GM23338 (cell line): ENCODE results near the gene TMPRSS3. TPM values are rescaled to one million over a fixed set of nuclear protein-coding genes. Genes with fewer than 3 reads are reported as not detected.

Experiments
- ATAC-seq: fragments of 200-7000 bp; cut with Tn5 transposase; 3 replicates; pipeline ENCODE4 v1.9.1; 2020
- DNase-seq: peaks from one replicate; pipeline ENCODE4 v3.0.0-alpha.2; 2015; ENCODE audit warnings: low spot score
- H2AFZ ChIP-seq: fragments of 200-600 bp; sonication (generic); 2 replicates; pipeline ENCODE4 v1.8.0; 2016; ENCODE audit warnings: antibody characterized with exemption, mild to moderate bottlenecking, moderate library complexity
- H3F3A ChIP-seq: fragments of 200-600 bp; sonication (generic); replicated peaks from 2 replicates; pipeline ENCODE4 v1.8.0; 2017; ENCODE audit warnings: antibody characterized with exemption, mixed run types, low read depth
- H3K27ac ChIP-seq: fragments of 200-600 bp; sonication (generic); 2 replicates; pipeline ENCODE4 v1.6.1; 2016; ENCODE audit warnings: low read depth
- H3K27me3 ChIP-seq: fragments of 200-600 bp; sonication (generic); 2 replicates; pipeline ENCODE4 v1.8.0; 2016; ENCODE audit warnings: mild to moderate bottlenecking, mixed run types, moderate library complexity; ENCODE audit not compliant: insufficient read depth
- H3K36me3 ChIP-seq: fragments of 200-600 bp; sonication (generic); 2 replicates; pipeline ENCODE4 v1.8.0; 2016; ENCODE audit warnings: mild to moderate bottlenecking; ENCODE audit not compliant: insufficient read depth
- H3K4me1 ChIP-seq: fragments of 200-600 bp; sonication (generic); 2 replicates; pipeline ENCODE4 v1.8.0; 2016; ENCODE audit warnings: mild to moderate bottlenecking, moderate library complexity; ENCODE audit not compliant: insufficient read depth
- H3K4me2 ChIP-seq: fragments of 200-600 bp; sonication (generic); 2 replicates; pipeline ENCODE4 v1.7.1; 2017; ENCODE audit warnings: mixed run types
- H3K4me3 ChIP-seq: fragments of 200-600 bp; sonication (generic); 2 replicates; pipeline ENCODE4 v1.6.1; 2016; ENCODE audit warnings: mixed run types
- H3K79me2 ChIP-seq: fragments of 200-600 bp; sonication (generic); replicated peaks from 2 replicates; pipeline ENCODE4 v1.8.0; 2017; ENCODE audit warnings: mild to moderate bottlenecking; ENCODE audit not compliant: insufficient read depth
- H3K9me2 ChIP-seq: fragments of 200-600 bp; sonication (generic); 2 replicates; pipeline ENCODE4 v1.8.0; 2017; ENCODE audit not compliant: insufficient read depth
- H4K20me1 ChIP-seq: fragments of 200-600 bp; sonication (generic); replicated peaks from 2 replicates; pipeline ENCODE4 v1.8.0; 2017; ENCODE audit warnings: mild to moderate bottlenecking; ENCODE audit not compliant: insufficient read depth
- H3K27ac Mint-ChIP-seq: 2 replicates; pipeline ENCODE4 v1.8.0; 2020; ENCODE audit warnings: inconsistent platforms, mild to moderate bottlenecking, moderate library complexity, mixed read lengths
- H3K27me3 Mint-ChIP-seq: 3 replicates; pipeline ENCODE4 v1.8.0; 2022; ENCODE audit warnings: low read depth, mild to moderate bottlenecking, moderate library complexity, mixed read lengths, inconsistent platforms; ENCODE audit not compliant: insufficient read depth, poor library complexity
- H3K36me3 Mint-ChIP-seq: 3 replicates; pipeline ENCODE4 v1.8.0; 2021; ENCODE audit warnings: low read depth, mild to moderate bottlenecking, inconsistent platforms, moderate library complexity, mixed read lengths
- H3K4me1 Mint-ChIP-seq: 3 replicates; pipeline ENCODE4 v1.8.0; 2020; ENCODE audit warnings: mild to moderate bottlenecking, inconsistent platforms, mixed read lengths
- H3K4me3 Mint-ChIP-seq: 3 replicates; pipeline ENCODE4 v1.8.0; 2021; ENCODE audit warnings: moderate library complexity, mild to moderate bottlenecking, inconsistent platforms, mixed read lengths
- H3K9me3 Mint-ChIP-seq: 3 replicates; pipeline ENCODE4 v1.8.0; 2020; ENCODE audit warnings: moderate library complexity, mild to moderate bottlenecking, inconsistent platforms, mixed read lengths
- CREB1 ChIP-seq: fragments of 250-450 bp; sonication (Bioruptor Pico); IDR thresholded peaks from 2 replicates; pipeline ENCODE4 v1.5.0; 2020; ENCODE audit warnings: low read depth, mild to moderate bottlenecking, moderate library complexity
- EZH2 ChIP-seq: fragments of 200-600 bp; sonication (generic); IDR thresholded peaks from one replicate; pipeline ENCODE4 v1.8.0; 2017; ENCODE audit warnings: antibody characterized with exemption, mild to moderate bottlenecking, low read depth; ENCODE audit not compliant: unreplicated experiment
- EZH2phosphoT487 ChIP-seq: fragments of 200-600 bp; sonication (generic); IDR thresholded peaks from one replicate; pipeline ENCODE4 v1.8.1; 2018; ENCODE audit warnings: antibody characterized with exemption; ENCODE audit not compliant: unreplicated experiment
- JUNB ChIP-seq: IDR thresholded peaks from one replicate; pipeline ENCODE4 v1.6.1; 2016; ENCODE audit warnings: antibody characterized with exemption; ENCODE audit not compliant: unreplicated experiment
- NANOG ChIP-seq: IDR thresholded peaks from 2 replicates; pipeline ENCODE4 v1.6.1; 2016; ENCODE audit warnings: antibody characterized with exemption, borderline replicate concordance
- POLR2AphosphoS5 ChIP-seq: IDR thresholded peaks from 2 replicates; pipeline ENCODE4 v1.6.1; 2016; ENCODE audit warnings: antibody characterized with exemption, low read depth
- STAT1 ChIP-seq: IDR thresholded peaks from one replicate; pipeline ENCODE4 v1.6.1; 2016; ENCODE audit warnings: antibody characterized with exemption; ENCODE audit not compliant: unreplicated experiment
- ZNF114 ChIP-seq: fragments of 250-450 bp; sonication (Bioruptor Pico); IDR thresholded peaks from 2 replicates; pipeline ENCODE4 v1.5.0; 2020; ENCODE audit warnings: mild to moderate bottlenecking, moderate library complexity
- ZNF331 ChIP-seq: fragments of 250-450 bp; sonication (Bioruptor Pico); IDR thresholded peaks from 2 replicates; pipeline ENCODE4 v1.5.0; 2020; ENCODE audit warnings: low read depth, mild to moderate bottlenecking, moderate library complexity
- polyA plus RNA-seq: library from polyadenylated mRNA; unstranded; fragments of >200 nt; fragmentation: Nextera tagmentation; extraction: Ambion mirVana; gene quantifications from 2 replicates; pipeline ENCODE4 v1.2.1, GENCODE V29; 2016
- total RNA-seq: library from RNA; depleted of rRNA; stranded (reverse); fragments of >200 nt; shearing (Covaris generic); gene quantifications from 2 replicates; pipeline ENCODE4 v1.2.3, GENCODE V29; 2014
- TF ChIP-seq, protein P1 (sequence below), 2 experiments: fragments of 200-600 bp in 1 of 2; sonication (generic) in 1 of 2; conservative IDR thresholded peaks; 2 replicates each; pipeline versions ENCODE4 v1.5.1 to v1.6.1; 2016 to 2017; ENCODE audit warnings: antibody characterized with exemption in 2 of 2, low read depth in 2 of 2, mild to moderate bottlenecking in 2 of 2, moderate library complexity in 1 of 2
- TF ChIP-seq, protein P2 (sequence below): fragments of 250-450 bp; sonication (Bioruptor Pico); IDR thresholded peaks from 2 replicates; pipeline ENCODE4 v1.5.0; 2020; ENCODE audit warnings: mild to moderate bottlenecking, moderate library complexity

TMPRSS3 gene
- total and polyA plus RNA-seq, 2 experiments from 2014 or later, result 0.17 TPM; not detected in 1

DNA sequence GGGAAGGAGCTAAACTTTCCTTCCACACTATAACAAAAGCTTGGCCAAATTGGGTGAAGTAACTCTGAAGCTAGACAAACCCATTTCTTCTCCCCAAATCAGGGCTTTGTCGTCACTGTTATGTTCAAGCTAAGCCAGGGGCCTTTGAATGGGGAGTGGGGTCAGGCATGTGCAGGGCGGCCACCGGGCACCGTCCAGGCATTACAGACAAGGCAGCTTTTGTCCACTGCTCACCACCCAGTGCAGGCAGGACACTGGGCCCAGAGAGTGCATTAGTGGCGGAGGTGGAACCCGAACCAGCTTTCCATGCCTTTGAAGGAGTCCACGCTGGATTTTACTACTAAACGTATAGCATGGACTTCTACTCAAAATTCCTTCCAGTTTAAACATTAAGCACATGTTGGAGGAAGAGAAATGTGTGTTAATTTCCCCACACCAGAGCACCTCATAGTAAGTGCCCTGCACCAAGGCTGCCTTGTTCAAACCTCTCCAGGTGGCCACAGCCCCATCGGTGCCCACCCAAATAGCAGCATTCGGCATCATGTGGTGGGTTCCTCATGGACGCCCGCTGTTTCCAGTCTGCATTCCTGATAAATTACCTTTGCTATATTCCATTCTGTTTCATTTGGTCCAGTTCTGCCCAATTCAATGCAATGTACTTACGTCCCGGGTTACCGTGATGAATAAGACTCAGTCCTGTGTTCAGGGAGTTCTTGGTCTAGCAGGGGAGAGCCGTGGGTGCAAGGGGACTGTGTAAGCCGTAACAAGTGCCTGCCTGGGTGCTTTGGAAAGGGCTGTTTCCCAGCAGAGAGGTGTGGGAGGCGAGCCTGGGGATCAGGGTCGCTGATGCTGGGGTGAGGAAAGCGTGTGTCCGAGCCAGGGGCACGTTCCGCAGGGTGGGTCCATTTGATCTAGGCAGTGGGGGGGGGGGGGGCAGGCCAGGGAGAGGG, 9.5 kb upstream of the TMPRSS3 start:
- Histone ChIP-seq H3K4me1 (no peaks in the 10 kb centered on the region), H4K20me1 (no peaks in the 10 kb centered on the region), H3K4me2 (no peak overlapping the region), H3K36me3 (no peaks in the 10 kb centered on the region), H2AFZ (no peak overlapping the region), H3K79me2 (no peaks in the 10 kb centered on the region), H3K27me3 (no peaks in the 10 kb centered on the region), H3F3A (no peaks in the 10 kb centered on the region), H3K27ac (no peak overlapping the region), H3K4me3 (no peak overlapping the region), H3K9me2 (0 out of 2 replicates have a peak, but pooled peaks cover 2% of the 10 kb centered on the region)
- TF ChIP-seq EZH2 (no peak), ZNF114 (CRISPR knock-in tag) (no peak), NANOG (no peak), EZH2phosphoT487 (no peak), STAT1 (no peak), JUNB (no peak)
- TF ChIP-seq, protein P1, sequence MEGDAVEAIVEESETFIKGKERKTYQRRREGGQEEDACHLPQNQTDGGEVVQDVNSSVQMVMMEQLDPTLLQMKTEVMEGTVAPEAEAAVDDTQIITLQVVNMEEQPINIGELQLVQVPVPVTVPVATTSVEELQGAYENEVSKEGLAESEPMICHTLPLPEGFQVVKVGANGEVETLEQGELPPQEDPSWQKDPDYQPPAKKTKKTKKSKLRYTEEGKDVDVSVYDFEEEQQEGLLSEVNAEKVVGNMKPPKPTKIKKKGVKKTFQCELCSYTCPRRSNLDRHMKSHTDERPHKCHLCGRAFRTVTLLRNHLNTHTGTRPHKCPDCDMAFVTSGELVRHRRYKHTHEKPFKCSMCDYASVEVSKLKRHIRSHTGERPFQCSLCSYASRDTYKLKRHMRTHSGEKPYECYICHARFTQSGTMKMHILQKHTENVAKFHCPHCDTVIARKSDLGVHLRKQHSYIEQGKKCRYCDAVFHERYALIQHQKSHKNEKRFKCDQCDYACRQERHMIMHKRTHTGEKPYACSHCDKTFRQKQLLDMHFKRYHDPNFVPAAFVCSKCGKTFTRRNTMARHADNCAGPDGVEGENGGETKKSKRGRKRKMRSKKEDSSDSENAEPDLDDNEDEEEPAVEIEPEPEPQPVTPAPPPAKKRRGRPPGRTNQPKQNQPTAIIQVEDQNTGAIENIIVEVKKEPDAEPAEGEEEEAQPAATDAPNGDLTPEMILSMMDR (conservative IDR thresholded peaks at IDR 0.05; ENCODE audit: low read depth in 2 of 2), result no peak
- ATAC-seq, result no peak
- Mint-ChIP-seq H3K27ac (no peak overlapping the region), H3K4me3 (no peak overlapping the region), H3K27me3 (peaks cover 1% of the 10 kb centered on the region), H3K9me3 (peaks cover 5% of the 10 kb centered on the region; the same call in 1 of the 3 replicates), H3K36me3 (no peaks in the 10 kb centered on the region; the same call in 1 of the 3 replicates), H3K4me1 (peaks cover 7% of the 10 kb centered on the region; the same call in 2 of the 3 replicates)
- no peak for DNase-seq

DNA sequence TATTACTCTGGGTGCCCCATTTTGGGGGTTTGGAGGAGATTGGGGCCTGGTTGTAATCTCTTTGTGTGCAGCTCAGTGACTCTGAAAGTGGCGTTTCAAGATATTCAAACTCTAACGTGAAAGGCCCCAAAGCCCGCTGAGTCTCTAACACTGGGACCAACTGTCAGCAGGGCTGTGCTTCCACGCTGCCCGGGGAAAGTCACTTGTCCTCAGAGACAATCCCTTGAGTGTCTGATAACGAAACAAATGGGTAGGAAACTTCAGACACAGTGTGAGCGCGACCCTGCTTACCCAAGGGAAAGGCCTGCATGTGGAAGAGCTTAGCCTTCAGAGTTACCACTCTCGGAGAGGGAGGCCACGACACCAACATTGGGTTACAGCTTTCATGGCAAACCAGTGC, 8.7 kb upstream of the TMPRSS3 start:
- Histone ChIP-seq H3K79me2 (no peaks in the 10 kb centered on the region), H2AFZ (no peak overlapping the region), H3K4me3 (no peak overlapping the region), H3K9me2 (0 out of 2 replicates have a peak, but pooled peaks cover 3% of the 10 kb centered on the region), H3K27me3 (no peaks in the 10 kb centered on the region), H3F3A (no peaks in the 10 kb centered on the region), H4K20me1 (no peaks in the 10 kb centered on the region), H3K27ac (no peak overlapping the region), H3K36me3 (no peaks in the 10 kb centered on the region), H3K4me2 (no peak overlapping the region), H3K4me1 (no peaks in the 10 kb centered on the region)
- H3K27me3 Mint-ChIP-seq, result peaks cover 1% of the 10 kb centered on the region
- DNase-seq (no peak), ATAC-seq (no peak)
- H3K4me3 Mint-ChIP-seq, result no peak overlapping the region
- no peak overlapping the region; the same call in 1 of the 2 replicates for H3K27ac Mint-ChIP-seq
- peaks cover 5% of the 10 kb centered on the region; the same call in 1 of the 3 replicates for H3K9me3 Mint-ChIP-seq
- H3K36me3 Mint-ChIP-seq, result no peaks in the 10 kb centered on the region; the same call in 1 of the 3 replicates
- peaks cover 2% of the 10 kb centered on the region; the same call in 1 of the 3 replicates for H3K4me1 Mint-ChIP-seq
- no peak for TF ChIP-seq EZH2phosphoT487
- TF ChIP-seq JUNB, result no peak
- TF ChIP-seq ZNF331 (CRISPR knock-in tag), result no peak
- no peak for TF ChIP-seq NANOG
- no peak for TF ChIP-seq EZH2
- TF ChIP-seq STAT1, result no peak
- TF ChIP-seq CREB1 (CRISPR knock-in tag), result no peak
- TF ChIP-seq POLR2AphosphoS5, result no peak
- TF ChIP-seq, protein P2, sequence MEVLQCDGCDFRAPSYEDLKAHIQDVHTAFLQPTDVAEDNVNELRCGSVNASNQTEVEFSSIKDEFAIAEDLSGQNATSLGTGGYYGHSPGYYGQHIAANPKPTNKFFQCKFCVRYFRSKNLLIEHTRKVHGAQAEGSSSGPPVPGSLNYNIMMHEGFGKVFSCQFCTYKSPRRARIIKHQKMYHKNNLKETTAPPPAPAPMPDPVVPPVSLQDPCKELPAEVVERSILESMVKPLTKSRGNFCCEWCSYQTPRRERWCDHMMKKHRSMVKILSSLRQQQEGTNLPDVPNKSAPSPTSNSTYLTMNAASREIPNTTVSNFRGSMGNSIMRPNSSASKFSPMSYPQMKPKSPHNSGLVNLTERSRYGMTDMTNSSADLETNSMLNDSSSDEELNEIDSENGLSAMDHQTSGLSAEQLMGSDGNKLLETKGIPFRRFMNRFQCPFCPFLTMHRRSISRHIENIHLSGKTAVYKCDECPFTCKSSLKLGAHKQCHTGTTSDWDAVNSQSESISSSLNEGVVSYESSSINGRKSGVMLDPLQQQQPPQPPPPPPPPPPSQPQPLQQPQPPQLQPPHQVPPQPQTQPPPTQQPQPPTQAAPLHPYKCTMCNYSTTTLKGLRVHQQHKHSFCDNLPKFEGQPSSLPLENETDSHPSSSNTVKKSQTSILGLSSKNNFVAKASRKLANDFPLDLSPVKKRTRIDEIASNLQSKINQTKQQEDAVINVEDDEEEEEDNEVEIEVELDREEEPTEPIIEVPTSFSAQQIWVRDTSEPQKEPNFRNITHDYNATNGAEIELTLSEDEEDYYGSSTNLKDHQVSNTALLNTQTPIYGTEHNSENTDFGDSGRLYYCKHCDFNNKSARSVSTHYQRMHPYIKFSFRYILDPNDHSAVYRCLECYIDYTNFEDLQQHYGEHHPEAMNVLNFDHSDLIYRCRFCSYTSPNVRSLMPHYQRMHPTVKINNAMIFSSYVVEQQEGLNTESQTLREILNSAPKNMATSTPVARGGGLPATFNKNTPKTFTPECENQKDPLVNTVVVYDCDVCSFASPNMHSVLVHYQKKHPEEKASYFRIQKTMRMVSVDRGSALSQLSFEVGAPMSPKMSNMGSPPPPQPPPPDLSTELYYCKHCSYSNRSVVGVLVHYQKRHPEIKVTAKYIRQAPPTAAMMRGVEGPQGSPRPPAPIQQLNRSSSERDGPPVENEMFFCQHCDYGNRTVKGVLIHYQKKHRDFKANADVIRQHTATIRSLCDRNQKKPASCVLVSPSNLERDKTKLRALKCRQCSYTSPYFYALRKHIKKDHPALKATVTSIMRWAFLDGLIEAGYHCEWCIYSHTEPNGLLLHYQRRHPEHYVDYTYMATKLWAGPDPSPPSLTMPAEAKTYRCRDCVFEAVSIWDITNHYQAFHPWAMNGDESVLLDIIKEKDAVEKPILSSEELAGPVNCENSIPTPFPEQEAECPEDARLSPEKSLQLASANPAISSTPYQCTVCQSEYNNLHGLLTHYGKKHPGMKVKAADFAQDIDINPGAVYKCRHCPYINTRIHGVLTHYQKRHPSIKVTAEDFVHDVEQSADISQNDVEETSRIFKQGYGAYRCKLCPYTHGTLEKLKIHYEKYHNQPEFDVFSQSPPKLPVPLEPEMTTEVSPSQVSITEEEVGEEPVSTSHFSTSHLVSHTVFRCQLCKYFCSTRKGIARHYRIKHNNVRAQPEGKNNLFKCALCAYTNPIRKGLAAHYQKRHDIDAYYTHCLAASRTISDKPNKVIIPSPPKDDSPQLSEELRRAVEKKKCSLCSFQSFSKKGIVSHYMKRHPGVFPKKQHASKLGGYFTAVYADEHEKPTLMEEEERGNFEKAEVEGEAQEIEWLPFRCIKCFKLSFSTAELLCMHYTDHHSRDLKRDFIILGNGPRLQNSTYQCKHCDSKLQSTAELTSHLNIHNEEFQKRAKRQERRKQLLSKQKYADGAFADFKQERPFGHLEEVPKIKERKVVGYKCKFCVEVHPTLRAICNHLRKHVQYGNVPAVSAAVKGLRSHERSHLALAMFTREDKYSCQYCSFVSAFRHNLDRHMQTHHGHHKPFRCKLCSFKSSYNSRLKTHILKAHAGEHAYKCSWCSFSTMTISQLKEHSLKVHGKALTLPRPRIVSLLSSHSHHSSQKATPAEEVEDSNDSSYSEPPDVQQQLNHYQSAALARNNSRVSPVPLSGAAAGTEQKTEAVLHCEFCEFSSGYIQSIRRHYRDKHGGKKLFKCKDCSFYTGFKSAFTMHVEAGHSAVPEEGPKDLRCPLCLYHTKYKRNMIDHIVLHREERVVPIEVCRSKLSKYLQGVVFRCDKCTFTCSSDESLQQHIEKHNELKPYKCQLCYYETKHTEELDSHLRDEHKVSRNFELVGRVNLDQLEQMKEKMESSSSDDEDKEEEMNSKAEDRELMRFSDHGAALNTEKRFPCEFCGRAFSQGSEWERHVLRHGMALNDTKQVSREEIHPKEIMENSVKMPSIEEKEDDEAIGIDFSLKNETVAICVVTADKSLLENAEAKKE, result no peak
